ENCODE results near the gene MYBBP1A. TPM values are rescaled to one million over a fixed set of nuclear protein-coding genes. Genes with fewer than 3 reads are reported as not detected.
"Not testable (repeated sequence)": the region's sequence is repeated elsewhere in the genome, so short reads cannot be mapped to it uniquely, and the experiment has no call there.

Gene MYBBP1A, protein sequence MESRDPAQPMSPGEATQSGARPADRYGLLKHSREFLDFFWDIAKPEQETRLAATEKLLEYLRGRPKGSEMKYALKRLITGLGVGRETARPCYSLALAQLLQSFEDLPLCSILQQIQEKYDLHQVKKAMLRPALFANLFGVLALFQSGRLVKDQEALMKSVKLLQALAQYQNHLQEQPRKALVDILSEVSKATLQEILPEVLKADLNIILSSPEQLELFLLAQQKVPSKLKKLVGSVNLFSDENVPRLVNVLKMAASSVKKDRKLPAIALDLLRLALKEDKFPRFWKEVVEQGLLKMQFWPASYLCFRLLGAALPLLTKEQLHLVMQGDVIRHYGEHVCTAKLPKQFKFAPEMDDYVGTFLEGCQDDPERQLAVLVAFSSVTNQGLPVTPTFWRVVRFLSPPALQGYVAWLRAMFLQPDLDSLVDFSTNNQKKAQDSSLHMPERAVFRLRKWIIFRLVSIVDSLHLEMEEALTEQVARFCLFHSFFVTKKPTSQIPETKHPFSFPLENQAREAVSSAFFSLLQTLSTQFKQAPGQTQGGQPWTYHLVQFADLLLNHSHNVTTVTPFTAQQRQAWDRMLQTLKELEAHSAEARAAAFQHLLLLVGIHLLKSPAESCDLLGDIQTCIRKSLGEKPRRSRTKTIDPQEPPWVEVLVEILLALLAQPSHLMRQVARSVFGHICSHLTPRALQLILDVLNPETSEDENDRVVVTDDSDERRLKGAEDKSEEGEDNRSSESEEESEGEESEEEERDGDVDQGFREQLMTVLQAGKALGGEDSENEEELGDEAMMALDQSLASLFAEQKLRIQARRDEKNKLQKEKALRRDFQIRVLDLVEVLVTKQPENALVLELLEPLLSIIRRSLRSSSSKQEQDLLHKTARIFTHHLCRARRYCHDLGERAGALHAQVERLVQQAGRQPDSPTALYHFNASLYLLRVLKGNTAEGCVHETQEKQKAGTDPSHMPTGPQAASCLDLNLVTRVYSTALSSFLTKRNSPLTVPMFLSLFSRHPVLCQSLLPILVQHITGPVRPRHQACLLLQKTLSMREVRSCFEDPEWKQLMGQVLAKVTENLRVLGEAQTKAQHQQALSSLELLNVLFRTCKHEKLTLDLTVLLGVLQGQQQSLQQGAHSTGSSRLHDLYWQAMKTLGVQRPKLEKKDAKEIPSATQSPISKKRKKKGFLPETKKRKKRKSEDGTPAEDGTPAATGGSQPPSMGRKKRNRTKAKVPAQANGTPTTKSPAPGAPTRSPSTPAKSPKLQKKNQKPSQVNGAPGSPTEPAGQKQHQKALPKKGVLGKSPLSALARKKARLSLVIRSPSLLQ (N-terminal part only)
- total RNA-seq (10 to 100 TPM; 58.0 to 58.2 TPM), total RNA-seq (51.9 to 523 (median 105) reads per million in 172 experiments)
- polyA plus RNA-seq (2013, experiment 1 of 2), result 36.5 TPM
- polyA plus RNA-seq (2013, experiment 2 of 2), result 45.4 TPM

- Mint-ChIP-seq H3K36me3 (ENCODE audit: low read depth) (peaks cover 39% of the 10 kb centered on the region), H3K27me3 (no peaks in the 10 kb centered on the region), H3K27ac (peak within 1 kb of the TSS; percentile 96), H3K4me1 (ENCODE audit: low read depth) (peaks cover 32% of the 10 kb centered on the region), H3K4me3 (peak within 1 kb of the TSS; percentile 97), H3K9me3 (no peaks in the 10 kb centered on the region)
- Histone ChIP-seq H3K9me3 (ENCODE audit: control insufficient read depth in 1 of 2, insufficient read depth in 1 of 2, low read length in 2 of 2) (peaks cover 0 to 3% of the 10 kb centered on the region in 2 experiments), H3K4me3 (ENCODE audit: low read length) (peak within 1 kb of the TSS; percentile 99), H3K27ac (ENCODE audit: low read depth in 1 of 2, low read length in 2 of 2) (peak within 1 kb of the TSS; percentile 82), H3K4me1 (ENCODE audit: insufficient read depth, low read length) (peaks cover 38% of the 10 kb centered on the region), H3K36me3 (ENCODE audit: insufficient read depth, low read length) (peaks cover 29% of the 10 kb centered on the region), H3K27me3 (ENCODE audit: control insufficient read depth in 1 of 2, insufficient read depth in 2 of 2, low read length in 2 of 2) (no peaks in the 10 kb centered on the region)
- TF ChIP-seq, protein P1, sequence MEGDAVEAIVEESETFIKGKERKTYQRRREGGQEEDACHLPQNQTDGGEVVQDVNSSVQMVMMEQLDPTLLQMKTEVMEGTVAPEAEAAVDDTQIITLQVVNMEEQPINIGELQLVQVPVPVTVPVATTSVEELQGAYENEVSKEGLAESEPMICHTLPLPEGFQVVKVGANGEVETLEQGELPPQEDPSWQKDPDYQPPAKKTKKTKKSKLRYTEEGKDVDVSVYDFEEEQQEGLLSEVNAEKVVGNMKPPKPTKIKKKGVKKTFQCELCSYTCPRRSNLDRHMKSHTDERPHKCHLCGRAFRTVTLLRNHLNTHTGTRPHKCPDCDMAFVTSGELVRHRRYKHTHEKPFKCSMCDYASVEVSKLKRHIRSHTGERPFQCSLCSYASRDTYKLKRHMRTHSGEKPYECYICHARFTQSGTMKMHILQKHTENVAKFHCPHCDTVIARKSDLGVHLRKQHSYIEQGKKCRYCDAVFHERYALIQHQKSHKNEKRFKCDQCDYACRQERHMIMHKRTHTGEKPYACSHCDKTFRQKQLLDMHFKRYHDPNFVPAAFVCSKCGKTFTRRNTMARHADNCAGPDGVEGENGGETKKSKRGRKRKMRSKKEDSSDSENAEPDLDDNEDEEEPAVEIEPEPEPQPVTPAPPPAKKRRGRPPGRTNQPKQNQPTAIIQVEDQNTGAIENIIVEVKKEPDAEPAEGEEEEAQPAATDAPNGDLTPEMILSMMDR (IDR thresholded peaks at IDR 0.05), result no peak
- ATAC-seq (ENCODE audit: poor library complexity) (peak; percentile 95), DNase-seq (peak; percentile 91 to 99 (median 97))
- CTCF ChIA-PET, result interaction anchor here (1.1 to 1.3 kb wide), 2 partner anchors 10 to 11 kb away, joined by 3 to 5 read pairs; no protein-coding TSS in a partner anchor
- intact Hi-C loops (cut with DNase I, micrococcal nuclease), result loop anchor here in 1 of 2 experiments (5.0 kb wide), 1 partner anchor 293 kb away; the partner anchor contains the start of gene ANKFY1
- POLR2A ChIA-PET, result interaction anchor here (1.0 to 1.7 kb wide), 8 partner anchors 12 to 412 kb away, joined by 3 to 7 read pairs (median 4); partner anchors contain the start of genes CYB5D2, SPNS2 and ZZEF1
These were observed at the start of gene MYBBP1A for GRCh38 chr17:4554997-4555799. Gene MYBBP1A, minus strand, starts transcription at chr17:4555384. Its CDS starts 60 bp downstream, at chr17:4555324.

GRCh38 chr17:4604736-4605135 is 49.6 kb upstream of the MYBBP1A start:
- H3K9me3 ChIP-seq (ENCODE audit: control insufficient read depth in 1 of 2, insufficient read depth in 1 of 2, low read length in 2 of 2); H3K4me3 Mint-ChIP-seq; H3K27ac ChIP-seq (ENCODE audit: low read depth in 1 of 2, low read length in 2 of 2); ATAC-seq (ENCODE audit: poor library complexity); H3K4me1 Mint-ChIP-seq (ENCODE audit: low read depth); intact Hi-C loops (cut with DNase I, micrococcal nuclease); H3K9me3 Mint-ChIP-seq; H3K36me3 ChIP-seq (ENCODE audit: insufficient read depth, low read length); H3K27ac Mint-ChIP-seq; H3K36me3 Mint-ChIP-seq (ENCODE audit: low read depth); CTCF ChIA-PET; H3K4me3 ChIP-seq (ENCODE audit: low read length); H3K4me1 ChIP-seq (ENCODE audit: insufficient read depth, low read length); POLR2A ChIA-PET; DNase-seq: not testable (repeated sequence)
- H3K27me3 Mint-ChIP-seq, result peaks cover 27% of the 10 kb centered on the region
- H3K27me3 ChIP-seq (ENCODE audit: control insufficient read depth in 1 of 2, insufficient read depth in 2 of 2, low read length in 2 of 2), result peaks cover 0 to 12% of the 10 kb centered on the region in 2 experiments

GRCh38 chr17:4604111-4604644 is 49.0 kb upstream of the MYBBP1A start:
- H3K27ac Mint-ChIP-seq, result no peak overlapping the region
- H3K36me3 ChIP-seq (ENCODE audit: insufficient read depth, low read length), result no peaks in the 10 kb centered on the region
- ChIA-PET CTCF (no interaction called here), POLR2A (no interaction called here)
- H3K9me3 Mint-ChIP-seq, result no peaks in the 10 kb centered on the region
- H3K4me3 ChIP-seq (ENCODE audit: low read length), result no peak overlapping the region
- H3K27ac ChIP-seq (ENCODE audit: low read depth in 1 of 2, low read length in 2 of 2), result no peak overlapping the region
- TF ChIP-seq, protein P1 (IDR thresholded peaks at IDR 0.05), result no peak
- no peaks in the 10 kb centered on the region for H3K36me3 Mint-ChIP-seq (ENCODE audit: low read depth)
- no peaks in the 10 kb centered on the region for H3K4me1 Mint-ChIP-seq (ENCODE audit: low read depth)
- intact Hi-C loops (cut with DNase I, micrococcal nuclease), result no loop called here
- H3K9me3 ChIP-seq (ENCODE audit: control insufficient read depth in 1 of 2, insufficient read depth in 1 of 2, low read length in 2 of 2), result no peaks in the 10 kb centered on the region
- DNase-seq (peak in 1 of 14 experiments; percentile 7), ATAC-seq (ENCODE audit: poor library complexity) (no peak)
- H3K4me3 Mint-ChIP-seq, result no peak overlapping the region
- peaks cover 0 to 9% of the 10 kb centered on the region in 2 experiments for H3K27me3 ChIP-seq (ENCODE audit: control insufficient read depth in 1 of 2, insufficient read depth in 2 of 2, low read length in 2 of 2)
- no peaks in the 10 kb centered on the region for H3K4me1 ChIP-seq (ENCODE audit: insufficient read depth, low read length)
- H3K27me3 Mint-ChIP-seq, result peaks cover 22% of the 10 kb centered on the region
